Skeletal muscle tissue (tissue), 4 donors: ENCODE measurements around the gene ZNF469. TPM values are rescaled to one million over a fixed set of nuclear protein-coding genes. Genes with fewer than 3 reads are reported as not detected.
A peak's percentile ranks its signal among the peaks of the same experiment; 100 is the strongest.

ENCODE experiments used
- H3K27ac ChIP-seq: one replicate; pipeline ENCODE4 v1.7.0; 2013; ENCODE audit warnings: mild to moderate bottlenecking, low read depth, low read length, inconsistent platforms
- H3K27me3 ChIP-seq, 3 donors: one replicate each; pipeline ENCODE4 v1.7.0; 2013; ENCODE audit warnings: low read length in 3 of 3; ENCODE audit not compliant: control insufficient read depth in 3 of 3, insufficient read depth in 3 of 3
- H3K36me3 ChIP-seq, 3 donors: one replicate each; pipeline ENCODE4 v1.7.0; 2013; ENCODE audit warnings: low read length in 3 of 3; ENCODE audit not compliant: control insufficient read depth in 3 of 3, insufficient read depth in 3 of 3
- H3K4me1 ChIP-seq, 3 donors: one replicate each; pipeline ENCODE4 v1.7.0; 2013; ENCODE audit warnings: low read length in 3 of 3, mild to moderate bottlenecking in 3 of 3; ENCODE audit not compliant: control insufficient read depth in 3 of 3, insufficient read depth in 3 of 3
- H3K4me3 ChIP-seq, 3 donors: one replicate each; pipeline ENCODE4 v1.7.0; 2013; ENCODE audit warnings: low read length in 3 of 3
- H3K9ac ChIP-seq, 3 donors: one replicate each; pipeline ENCODE4 v1.7.0; 2013; ENCODE audit warnings: low read length in 3 of 3, mild to moderate bottlenecking in 3 of 3, moderate library complexity in 2 of 3, low read depth in 1 of 3
- H3K9me3 ChIP-seq, 3 donors: one replicate each; pipeline ENCODE4 v1.7.0; 2013; ENCODE audit warnings: low read length in 3 of 3; ENCODE audit not compliant: control insufficient read depth in 3 of 3
- total RNA-seq: library from RNA; depleted of rRNA; stranded (reverse); fragments of >200 nt; gene quantifications from one replicate; pipeline ENCODE4 v1.2.3, GENCODE V29; 2014
- donor health status: Osteomylitis.

Gene ZNF469
- total RNA-seq, 1 donor from 2014 or later: 3.7 TPM

DNA sequence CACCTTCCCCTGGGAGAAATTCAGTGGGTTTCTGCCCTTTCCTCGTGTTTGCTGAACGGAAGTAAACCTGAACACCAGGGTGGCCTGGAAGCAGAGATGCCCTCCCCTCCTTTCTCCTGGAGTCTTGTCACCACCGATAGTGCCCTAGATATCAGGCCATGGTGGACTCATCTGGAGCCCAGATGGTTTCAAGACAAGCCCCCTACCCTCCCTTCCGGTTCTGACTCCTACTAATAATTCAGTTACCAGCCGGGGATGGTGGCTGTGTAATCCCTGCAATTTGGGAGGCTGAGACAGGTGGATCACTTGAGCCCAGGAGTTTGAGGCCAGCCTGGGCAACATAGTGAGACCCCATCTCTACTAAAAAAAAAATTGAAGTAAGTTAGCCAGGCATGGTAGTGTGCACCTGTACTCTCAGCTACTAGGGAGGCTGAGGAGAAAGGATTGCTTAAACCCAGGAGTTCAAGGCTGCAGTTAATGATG lies 2.4 kb downstream of the ZNF469 start:
- H3K4me3 ChIP-seq: no peak overlapping the region
- no peak overlapping the region for H3K27ac ChIP-seq
- H3K27me3 ChIP-seq: peaks cover 3 to 13% (median 4%) of the 10 kb centered on the region in 3 donors
- no peaks in the 10 kb centered on the region for H3K36me3 ChIP-seq
- no peaks in the 10 kb centered on the region for H3K9me3 ChIP-seq
- H3K4me1 ChIP-seq: peaks cover 25 to 52% (median 44%) of the 10 kb centered on the region in 3 donors
- no peak overlapping the region for H3K9ac ChIP-seq

DNA sequence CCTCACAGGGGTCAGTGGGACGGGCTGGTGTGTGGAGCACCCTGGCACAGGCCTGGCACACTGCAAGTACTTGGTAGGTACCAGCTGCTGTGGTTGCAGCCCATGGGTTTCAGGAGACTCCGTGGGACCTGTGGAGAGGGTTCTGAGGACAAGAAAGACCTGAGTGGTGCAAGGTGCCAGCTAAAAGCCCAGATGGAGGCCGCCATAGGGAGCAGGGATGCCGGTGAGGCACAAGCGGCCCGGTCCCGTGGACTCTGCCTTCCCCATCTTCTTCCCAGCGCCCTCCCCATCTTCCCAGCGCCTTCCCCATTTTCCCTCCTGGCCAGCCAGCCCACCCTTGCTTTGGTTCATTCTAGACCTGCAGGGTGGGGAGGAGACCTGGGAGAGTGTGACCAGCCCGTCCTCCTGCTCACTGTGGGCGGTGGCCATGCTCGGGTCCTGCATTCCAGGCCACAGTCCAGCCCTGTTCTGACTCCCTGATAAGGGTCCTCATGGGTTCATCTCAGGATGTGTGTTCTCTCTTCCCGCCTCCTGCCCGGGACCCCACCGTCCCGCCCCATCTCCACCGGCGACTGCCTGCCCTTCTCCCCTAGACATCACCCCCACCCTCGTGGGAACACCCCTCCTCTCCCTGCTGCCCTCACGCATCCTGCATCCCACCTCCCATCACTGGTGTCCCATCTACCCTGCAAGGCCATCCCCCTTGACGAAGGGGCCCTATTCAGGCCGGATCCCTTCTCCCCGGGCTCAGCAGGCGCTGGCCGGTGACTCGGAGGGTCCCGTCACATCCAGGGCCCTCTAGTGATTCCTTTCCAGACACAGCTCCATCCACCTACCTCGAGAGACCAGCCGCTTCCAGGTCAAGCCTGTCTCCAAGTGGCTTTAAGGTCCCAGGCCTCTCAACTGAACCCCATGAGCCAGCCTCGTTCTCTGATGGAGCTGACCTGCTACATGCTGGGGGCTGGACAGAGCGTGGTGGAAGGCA lies 3.4 kb downstream of the ZNF469 start:
- Histone ChIP-seq H3K36me3 (no peaks in the 10 kb centered on the region), H3K9ac (no peak overlapping the region), H3K27ac (no peak overlapping the region), H3K9me3 (no peaks in the 10 kb centered on the region), H3K4me3 (no peak overlapping the region), H3K4me1 (peaks cover 35 to 62% (median 53%) of the 10 kb centered on the region in 3 donors), H3K27me3 (peaks cover 4 to 17% (median 6%) of the 10 kb centered on the region in 3 donors)

DNA sequence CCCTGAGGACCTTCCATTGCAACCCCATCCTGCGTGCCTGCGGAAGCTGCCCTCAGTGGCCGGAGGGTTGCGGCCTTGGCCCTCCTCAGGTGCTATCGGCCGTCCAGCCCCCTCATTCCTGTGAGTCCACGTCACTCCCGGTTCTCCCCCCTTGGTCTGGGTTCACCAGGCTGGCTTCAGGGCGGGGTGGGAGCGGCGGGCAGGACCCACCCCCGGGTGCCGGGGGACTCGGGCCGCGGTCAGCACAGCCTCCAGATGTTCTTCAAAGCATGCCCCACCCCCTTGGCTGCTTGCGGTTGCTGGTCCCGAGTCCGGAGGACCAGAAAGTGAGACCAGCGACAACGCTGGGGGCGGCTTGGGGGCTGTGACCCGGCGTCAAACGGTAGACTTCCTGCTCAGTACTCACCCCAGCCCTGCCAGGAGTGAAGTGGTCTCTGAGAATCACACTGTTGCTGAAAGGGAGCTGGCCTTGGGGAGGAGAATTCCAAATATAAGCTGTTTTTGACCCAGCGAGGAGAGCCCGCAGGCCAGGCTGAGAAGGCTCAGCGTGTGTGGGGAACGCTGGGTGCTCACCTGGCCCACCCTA lies 4.5 kb downstream of the ZNF469 start:
- no peak overlapping the region for H3K4me3 ChIP-seq
- peaks cover 4 to 19% (median 6%) of the 10 kb centered on the region in 3 donors for H3K27me3 ChIP-seq
- H3K9ac ChIP-seq: peak overlapping the region in 1 of 3 donors; percentile 72
- H3K9me3 ChIP-seq: no peaks in the 10 kb centered on the region
- peaks cover 42 to 69% (median 60%) of the 10 kb centered on the region in 3 donors for H3K4me1 ChIP-seq
- no peaks in the 10 kb centered on the region for H3K36me3 ChIP-seq
- no peak overlapping the region for H3K27ac ChIP-seq

DNA sequence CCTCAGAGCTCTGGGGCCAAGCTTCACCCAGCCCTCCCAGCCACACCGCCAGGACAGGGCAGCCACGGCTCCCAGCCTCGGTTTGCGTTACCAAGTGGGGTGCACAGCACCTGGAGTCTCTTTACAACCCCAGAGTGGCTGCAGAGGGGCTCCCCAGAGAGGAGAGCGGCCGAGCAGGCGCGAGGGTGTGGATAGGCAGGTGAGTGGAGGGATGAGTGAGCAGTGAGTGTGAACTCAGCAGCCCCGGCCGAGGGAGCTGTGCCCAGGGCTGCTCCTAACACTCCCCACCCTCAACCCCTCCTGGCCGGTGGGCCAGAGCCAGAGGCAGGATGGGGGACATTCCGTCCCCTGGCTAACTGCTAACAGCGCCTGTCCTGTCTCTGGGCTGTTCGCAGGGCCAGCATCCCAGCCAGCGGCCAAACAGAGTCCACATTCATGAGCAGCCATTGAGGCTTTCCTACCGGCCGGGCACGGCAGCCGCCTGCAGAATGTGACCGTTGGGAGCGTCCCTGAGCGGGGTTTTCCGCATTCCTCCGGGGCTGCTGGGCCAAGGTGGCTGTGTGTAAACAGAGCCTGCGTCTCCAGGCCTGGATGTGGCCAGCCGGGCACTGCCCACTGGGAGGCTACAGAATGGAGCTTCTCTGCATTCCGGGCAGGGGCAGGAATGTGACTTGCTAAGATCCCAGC lies 5.3 kb downstream of the ZNF469 start:
- Histone ChIP-seq H3K27me3 (peaks cover 4 to 15% (median 6%) of the 10 kb centered on the region in 3 donors), H3K9me3 (no peaks in the 10 kb centered on the region), H3K9ac (peak overlapping the region; percentile 51 to 72 (median 56)), H3K4me1 (peaks cover 45 to 70% (median 64%) of the 10 kb centered on the region in 3 donors), H3K36me3 (no peaks in the 10 kb centered on the region), H3K27ac (no peak overlapping the region), H3K4me3 (no peak overlapping the region)

- Histone ChIP-seq H3K27ac (no peak overlapping the region), H3K27me3 (peaks cover under 1 to 9% (median 6%) of the 10 kb centered on the region in 3 donors), H3K9ac (peak overlapping the region in 1 of 3 donors; percentile 72), H3K36me3 (no peaks in the 10 kb centered on the region), H3K4me3 (no peak overlapping the region), H3K9me3 (no peaks in the 10 kb centered on the region), H3K4me1 (peaks cover 51 to 76% (median 69%) of the 10 kb centered on the region in 3 donors)
These were observed 6.4 kb downstream of the ZNF469 start for GRCh38 chr16:88389191-88389590.

DNA sequence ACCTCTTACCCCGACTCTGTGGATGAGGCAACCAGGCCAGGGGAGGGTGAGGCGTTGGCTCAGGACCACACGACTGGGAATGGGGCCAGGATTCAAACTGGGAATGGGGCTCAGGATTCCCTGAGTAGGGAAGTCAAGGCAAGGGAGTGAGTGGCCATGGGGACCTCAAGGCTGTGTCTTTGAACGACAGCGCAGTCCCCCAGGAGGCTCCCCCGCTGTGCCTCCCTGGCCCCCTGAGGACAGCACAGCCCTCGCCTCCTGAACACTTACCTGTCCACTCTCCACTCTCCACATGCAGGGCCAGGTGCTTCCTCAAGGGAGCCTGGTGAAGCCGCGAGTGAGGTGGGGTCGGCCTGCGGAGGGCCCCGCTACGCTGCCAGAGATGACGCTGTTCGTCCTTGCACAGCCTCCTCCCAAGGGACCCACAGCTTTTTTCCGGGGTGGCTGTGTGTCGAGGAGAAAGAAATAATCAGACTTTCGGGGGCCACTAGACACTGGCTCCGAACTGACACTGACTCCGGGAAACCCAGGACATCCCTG lies 6.9 kb downstream of the ZNF469 start:
- H3K27me3 ChIP-seq: peaks cover 0 to 6% (median 4%) of the 10 kb centered on the region in 3 donors
- peak overlapping the region in 1 of 3 donors; percentile 74 for H3K9ac ChIP-seq
- peaks cover 49 to 76% (median 71%) of the 10 kb centered on the region in 3 donors for H3K4me1 ChIP-seq
- H3K36me3 ChIP-seq: no peaks in the 10 kb centered on the region
- no peak overlapping the region for H3K4me3 ChIP-seq
- no peak overlapping the region for H3K27ac ChIP-seq
- H3K9me3 ChIP-seq: no peaks in the 10 kb centered on the region

GRCh38 chr16:88390265-88390664 lies 7.5 kb downstream of the ZNF469 start:
- Histone ChIP-seq H3K9ac (peak overlapping the region in 1 of 3 donors; percentile 74), H3K36me3 (no peaks in the 10 kb centered on the region), H3K27ac (peak overlapping the region; percentile 74), H3K4me3 (no peak overlapping the region), H3K27me3 (peaks cover 0 to 6% (median 3%) of the 10 kb centered on the region in 3 donors), H3K9me3 (no peaks in the 10 kb centered on the region), H3K4me1 (peaks cover 49 to 78% (median 72%) of the 10 kb centered on the region in 3 donors)

GRCh38 chr16:88390735-88391134 lies 8.0 kb downstream of the ZNF469 start:
- Histone ChIP-seq H3K9me3 (no peaks in the 10 kb centered on the region), H3K36me3 (no peaks in the 10 kb centered on the region), H3K9ac (peak overlapping the region; percentile 32 to 74 (median 51)), H3K4me1 (peaks cover 49 to 81% (median 75%) of the 10 kb centered on the region in 3 donors), H3K27me3 (peaks cover 0 to 6% (median 3%) of the 10 kb centered on the region in 3 donors), H3K27ac (peak overlapping the region; percentile 74), H3K4me3 (peak overlapping the region in 1 of 3 donors; percentile 22)

DNA sequence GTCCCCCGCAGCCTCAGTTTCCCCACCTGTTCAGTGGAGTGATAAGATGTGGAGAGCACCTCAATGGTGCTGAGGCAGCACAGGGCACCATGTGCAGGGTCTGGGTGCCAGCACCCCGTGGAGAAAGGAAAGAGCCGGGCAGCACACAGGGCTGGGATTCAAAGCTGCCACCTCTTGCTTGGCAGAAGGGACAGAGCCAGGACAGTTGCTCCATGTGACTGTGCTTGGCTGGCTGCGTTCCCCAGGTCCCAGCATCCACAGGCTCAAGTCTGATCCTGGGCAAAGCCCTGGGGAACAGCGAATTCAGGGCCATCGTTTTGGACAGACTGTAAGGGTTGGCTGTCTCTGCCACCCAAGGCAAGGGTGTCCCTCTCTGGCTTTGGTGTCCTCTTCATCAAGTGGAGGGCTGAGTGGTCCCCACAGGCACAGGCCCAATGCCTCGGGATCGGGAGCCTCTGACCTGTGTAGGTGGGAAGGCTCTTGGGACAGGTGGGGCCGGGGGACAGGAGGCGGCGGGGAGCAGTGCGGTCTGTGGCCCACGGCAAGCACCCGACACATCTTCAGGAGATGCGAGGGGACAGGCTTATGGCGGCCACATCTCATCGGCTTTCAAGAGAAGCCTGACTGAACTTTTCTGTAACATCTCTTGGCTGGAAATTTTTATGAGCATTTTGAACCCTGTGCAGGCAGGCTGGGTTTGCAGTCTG lies 8.5 kb downstream of the ZNF469 start:
- Histone ChIP-seq H3K9ac (peak overlapping the region in 2 of 3 donors; percentile 33 to 74), H3K4me3 (peak overlapping the region in 1 of 3 donors; percentile 22), H3K9me3 (no peaks in the 10 kb centered on the region), H3K27me3 (peaks cover 0 to 6% (median 3%) of the 10 kb centered on the region in 3 donors), H3K4me1 (peaks cover 49 to 85% (median 78%) of the 10 kb centered on the region in 3 donors), H3K27ac (peak overlapping the region; percentile 74), H3K36me3 (no peaks in the 10 kb centered on the region)
